PFSK-1 (cell line): ENCODE measurements around the gene MCM5.

Source experiments
- POLR2AphosphoS5 ChIP-seq: IDR thresholded peaks from 2 replicates; pipeline ENCODE4 v1.6.1; 2012; ENCODE audit warnings: low read depth, mild to moderate bottlenecking, control low read depth, low read length, moderate library complexity
- SIN3A ChIP-seq: IDR thresholded peaks from 2 replicates; pipeline ENCODE4 v1.6.1; 2012; ENCODE audit warnings: mild to moderate bottlenecking, low read length, moderate library complexity, borderline replicate concordance; ENCODE audit not compliant: insufficient read depth
- TAF1 ChIP-seq: IDR thresholded peaks from 2 replicates; pipeline ENCODE4 v1.6.1; 2012; ENCODE audit warnings: low read length, control low read depth, borderline replicate concordance; ENCODE audit not compliant: insufficient read depth
- TF ChIP-seq, protein P1 (sequence below), 2 experiments: IDR thresholded peaks; 2 replicates each; pipeline versions ENCODE4 v1.6.1 to v1.8.0; 2011 to 2012; ENCODE audit warnings: low read depth in 2 of 2, low read length in 2 of 2, control low read depth in 1 of 2, inconsistent platforms in 1 of 2, mild to moderate bottlenecking in 1 of 2, moderate library complexity in 1 of 2; ENCODE audit not compliant: insufficient read depth in 1 of 2

DNA sequence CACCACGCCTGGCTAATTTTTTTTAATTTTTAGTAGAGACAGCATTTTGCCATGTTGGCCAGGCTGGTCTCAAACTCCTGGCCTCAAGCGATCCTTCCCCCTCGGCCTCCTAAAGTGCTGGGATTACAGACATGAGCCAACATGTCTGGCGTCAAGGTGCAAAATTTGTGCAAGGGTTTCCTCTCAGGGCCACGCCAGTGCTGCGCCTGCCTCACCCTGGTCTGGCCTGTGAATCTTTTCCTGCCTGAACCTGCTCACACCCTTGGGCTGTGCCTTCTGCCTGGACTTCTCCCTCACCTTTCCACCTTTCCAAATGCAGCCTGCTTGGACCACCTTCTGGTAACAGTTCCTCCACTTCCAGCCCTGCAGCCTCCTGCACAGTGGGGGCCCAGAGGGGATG lies 43.4 kb downstream of the MCM5 start:
- TF ChIP-seq, protein P1, sequence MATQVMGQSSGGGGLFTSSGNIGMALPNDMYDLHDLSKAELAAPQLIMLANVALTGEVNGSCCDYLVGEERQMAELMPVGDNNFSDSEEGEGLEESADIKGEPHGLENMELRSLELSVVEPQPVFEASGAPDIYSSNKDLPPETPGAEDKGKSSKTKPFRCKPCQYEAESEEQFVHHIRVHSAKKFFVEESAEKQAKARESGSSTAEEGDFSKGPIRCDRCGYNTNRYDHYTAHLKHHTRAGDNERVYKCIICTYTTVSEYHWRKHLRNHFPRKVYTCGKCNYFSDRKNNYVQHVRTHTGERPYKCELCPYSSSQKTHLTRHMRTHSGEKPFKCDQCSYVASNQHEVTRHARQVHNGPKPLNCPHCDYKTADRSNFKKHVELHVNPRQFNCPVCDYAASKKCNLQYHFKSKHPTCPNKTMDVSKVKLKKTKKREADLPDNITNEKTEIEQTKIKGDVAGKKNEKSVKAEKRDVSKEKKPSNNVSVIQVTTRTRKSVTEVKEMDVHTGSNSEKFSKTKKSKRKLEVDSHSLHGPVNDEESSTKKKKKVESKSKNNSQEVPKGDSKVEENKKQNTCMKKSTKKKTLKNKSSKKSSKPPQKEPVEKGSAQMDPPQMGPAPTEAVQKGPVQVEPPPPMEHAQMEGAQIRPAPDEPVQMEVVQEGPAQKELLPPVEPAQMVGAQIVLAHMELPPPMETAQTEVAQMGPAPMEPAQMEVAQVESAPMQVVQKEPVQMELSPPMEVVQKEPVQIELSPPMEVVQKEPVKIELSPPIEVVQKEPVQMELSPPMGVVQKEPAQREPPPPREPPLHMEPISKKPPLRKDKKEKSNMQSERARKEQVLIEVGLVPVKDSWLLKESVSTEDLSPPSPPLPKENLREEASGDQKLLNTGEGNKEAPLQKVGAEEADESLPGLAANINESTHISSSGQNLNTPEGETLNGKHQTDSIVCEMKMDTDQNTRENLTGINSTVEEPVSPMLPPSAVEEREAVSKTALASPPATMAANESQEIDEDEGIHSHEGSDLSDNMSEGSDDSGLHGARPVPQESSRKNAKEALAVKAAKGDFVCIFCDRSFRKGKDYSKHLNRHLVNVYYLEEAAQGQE (IDR thresholded peaks at IDR 0.05; ENCODE audit: insufficient read depth in 1 of 2, low read depth in 2 of 2, low read length in 2 of 2): no peak
- TF ChIP-seq POLR2AphosphoS5 (no peak), SIN3A (no peak), TAF1 (no peak)
